Hindlimb muscle (tissue), 1 donor: ENCODE measurements around the gene RASGRF2. TPM values are rescaled to one million over a fixed set of nuclear protein-coding genes. Genes with fewer than 3 reads are reported as not detected.

Source experiments
- DNase-seq: peaks from one replicate; pipeline ENCODE4 v3.0.0-alpha.2; 2013
- polyA plus RNA-seq: library from polyadenylated mRNA; unstranded; fragments of 120-200 nt; gene quantifications from one replicate; pipeline ENCODE4 v1.2.1, GENCODE V29; 2013; ENCODE audit not compliant: insufficient read length

RASGRF2 gene
- polyA plus RNA-seq, 1 donor: 1.1 TPM

DNA sequence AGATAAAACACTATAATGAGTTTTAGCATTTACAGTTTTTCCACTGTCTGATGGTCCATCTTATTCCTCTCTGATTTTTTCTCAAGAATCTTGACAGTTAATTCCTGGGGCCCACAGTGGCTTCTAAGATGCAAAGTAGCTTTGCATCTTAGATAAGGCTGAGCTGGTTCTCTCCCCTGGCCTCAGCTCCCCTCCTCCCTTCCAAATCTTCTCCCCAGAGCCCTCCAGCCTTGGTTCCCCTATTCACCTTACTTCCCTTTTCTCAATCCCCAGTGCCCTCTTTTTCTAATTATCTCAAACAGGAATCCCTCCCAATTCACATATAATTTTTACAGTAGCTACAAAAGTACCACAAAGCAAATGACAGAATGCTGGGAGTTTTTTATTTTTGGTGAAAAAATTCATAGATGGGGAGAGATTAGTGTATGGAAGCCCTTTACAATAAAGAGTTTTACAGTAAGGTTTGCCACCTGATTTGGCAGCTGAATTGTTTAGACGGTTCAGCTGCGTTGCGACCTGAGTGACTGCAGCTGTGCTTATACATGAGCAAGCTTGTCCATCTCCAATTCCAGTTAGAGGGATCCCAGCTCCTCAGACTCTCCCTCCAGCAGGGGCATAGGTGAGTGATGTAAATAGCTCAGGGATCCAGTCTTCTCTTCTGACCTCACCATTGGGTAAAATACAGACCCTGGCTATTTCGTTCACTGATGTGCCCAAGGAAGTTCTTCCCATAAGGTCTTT lies 221.6 kb downstream of the RASGRF2 start:
- DNase-seq: no peak

DNA sequence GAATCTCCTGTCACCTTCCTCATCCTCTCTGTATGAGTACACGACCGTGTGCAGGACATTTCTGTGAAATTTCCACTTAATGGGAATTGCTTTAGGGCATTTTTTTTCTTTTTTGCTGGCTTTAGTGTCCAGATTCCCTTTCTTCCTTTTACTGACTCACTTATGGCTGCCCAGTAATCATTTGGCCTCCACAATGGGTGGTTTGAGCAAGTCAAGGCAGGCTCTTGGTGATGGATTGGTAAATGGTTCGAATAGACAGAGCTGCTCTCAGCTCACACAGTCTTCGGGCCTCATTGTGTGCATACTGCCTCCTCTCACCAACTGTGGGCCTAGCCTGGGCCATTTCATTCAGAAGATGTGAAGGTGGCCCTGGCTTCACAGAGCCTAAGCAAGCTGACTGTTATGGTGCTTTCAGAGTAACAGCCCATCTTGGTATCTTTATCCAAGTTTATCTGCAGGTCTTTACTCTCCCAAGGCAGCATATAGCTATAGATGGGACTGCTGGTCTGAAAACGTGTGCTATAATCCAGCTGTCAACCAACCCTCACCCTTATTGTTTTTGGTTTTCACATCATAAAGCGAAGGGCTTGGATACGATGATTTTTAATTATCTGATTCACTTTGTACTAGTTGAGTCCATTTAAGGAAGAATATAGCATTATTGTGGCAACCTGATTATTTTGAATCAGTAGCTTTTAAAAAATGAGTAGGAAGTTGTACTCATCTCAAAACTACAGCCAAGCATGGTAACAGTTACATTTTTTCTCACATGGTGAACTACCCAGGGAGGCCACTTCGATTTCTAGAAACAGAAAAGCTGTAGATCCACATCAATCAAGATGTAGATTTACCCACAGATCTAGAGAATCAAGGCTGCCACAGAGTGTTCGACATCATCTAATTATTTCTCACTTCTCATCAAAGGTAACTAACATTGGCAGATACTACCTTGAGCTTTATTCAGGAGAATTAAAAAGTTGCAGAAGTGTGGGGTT lies 222.5 kb downstream of the RASGRF2 start:
- DNase-seq: no peak

DNA sequence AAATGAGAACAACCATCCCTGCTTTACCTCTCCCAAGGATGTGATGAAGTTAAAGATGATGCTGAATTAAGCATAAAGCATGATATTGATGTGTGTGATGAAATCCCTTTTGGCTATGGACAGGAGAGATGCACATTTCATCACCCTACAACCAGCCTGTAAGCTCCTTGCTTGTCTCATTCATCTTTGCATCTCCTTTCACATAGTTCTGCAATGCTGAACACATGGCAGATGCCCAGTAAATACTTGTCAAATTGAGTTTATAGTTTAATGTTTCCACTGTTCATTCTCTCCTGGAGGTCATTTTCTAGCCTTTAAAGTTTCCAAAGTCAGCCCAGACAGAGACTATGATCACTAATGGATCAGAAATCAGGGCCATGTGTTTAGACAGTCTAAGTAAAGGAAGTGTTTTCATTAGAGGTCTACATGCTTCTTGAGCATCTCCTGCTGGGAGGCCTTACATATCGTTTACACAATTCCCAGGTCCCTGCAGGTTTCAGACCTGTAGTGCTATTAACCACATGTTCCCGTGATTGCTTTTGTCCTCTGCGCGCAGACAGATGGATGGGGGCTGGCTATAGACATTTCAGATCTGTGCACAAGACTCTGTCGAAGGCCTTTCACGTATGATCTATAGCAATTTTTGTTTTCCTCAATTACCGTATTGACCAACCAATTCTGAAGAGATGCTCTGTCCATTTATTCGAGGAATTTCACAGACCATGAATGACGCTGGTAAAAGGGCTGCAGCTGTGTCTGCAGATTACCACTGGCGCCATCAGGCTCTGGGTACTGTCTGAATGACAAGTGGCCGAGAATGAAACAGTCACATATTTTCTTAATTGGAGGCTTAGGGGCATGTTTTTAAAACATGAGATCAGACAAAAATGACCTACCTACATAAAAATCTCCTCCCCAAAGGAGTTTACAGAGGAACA lies 223.9 kb downstream of the RASGRF2 start:
- DNase-seq: no peak

DNA sequence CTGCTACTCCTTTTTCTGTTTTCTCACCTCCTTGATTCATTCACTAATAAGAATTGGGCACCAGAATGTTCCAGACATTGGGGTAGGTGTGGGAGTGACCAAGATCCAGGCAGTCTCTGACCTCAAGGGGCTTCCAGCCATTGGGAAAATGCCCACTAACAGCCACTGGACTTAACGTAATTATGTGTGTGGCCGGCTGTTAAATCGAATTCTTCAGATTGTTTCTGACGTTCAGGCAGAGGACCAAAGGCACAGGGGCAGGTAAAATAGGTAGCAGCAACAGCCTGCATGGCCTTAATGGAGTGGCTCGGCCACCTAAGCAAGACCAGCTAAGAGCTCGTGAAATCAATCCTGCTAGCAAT lies 224.6 kb downstream of the RASGRF2 start:
- DNase-seq: no peak

DNA sequence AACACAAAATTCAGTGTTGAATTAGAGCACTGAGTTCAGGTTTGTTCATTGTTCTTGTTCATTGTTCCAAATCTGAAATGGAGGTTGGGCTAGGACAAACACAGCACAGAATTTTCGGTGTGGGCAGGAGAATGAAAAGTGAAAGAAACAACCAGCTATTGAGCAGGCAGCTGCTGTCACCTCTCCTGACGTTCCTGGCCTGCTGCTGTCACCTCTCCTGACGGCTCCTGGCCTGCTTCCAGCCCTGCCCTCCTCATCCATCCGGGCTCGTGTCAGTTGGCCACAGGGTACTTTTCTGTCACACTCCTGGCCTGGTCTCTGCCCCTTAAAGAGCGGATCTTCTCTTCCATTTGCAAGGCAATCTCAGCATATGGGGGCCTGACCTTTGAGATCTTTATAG lies 227.7 kb downstream of the RASGRF2 start:
- DNase-seq: no peak

DNA sequence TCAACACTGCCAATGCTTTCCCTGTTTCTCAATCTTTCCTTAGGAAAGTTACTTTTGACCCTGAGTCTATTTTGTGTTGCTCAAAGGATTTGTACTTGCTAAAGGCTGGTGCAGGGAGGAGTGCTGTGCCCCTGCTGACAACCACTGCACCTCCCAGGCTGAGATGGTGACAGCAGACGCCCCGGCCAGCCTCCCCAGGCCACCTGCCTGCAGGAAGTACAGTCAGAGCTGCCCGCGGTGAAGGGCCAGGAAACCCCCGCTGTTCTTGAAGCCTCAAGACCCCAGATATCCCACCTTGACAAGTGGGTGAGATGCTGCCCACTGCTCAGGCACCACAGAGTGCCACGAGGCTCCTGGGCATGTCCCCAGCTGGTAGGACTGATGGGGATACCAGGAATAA lies 228.8 kb downstream of the RASGRF2 start:
- no peak for DNase-seq

DNA sequence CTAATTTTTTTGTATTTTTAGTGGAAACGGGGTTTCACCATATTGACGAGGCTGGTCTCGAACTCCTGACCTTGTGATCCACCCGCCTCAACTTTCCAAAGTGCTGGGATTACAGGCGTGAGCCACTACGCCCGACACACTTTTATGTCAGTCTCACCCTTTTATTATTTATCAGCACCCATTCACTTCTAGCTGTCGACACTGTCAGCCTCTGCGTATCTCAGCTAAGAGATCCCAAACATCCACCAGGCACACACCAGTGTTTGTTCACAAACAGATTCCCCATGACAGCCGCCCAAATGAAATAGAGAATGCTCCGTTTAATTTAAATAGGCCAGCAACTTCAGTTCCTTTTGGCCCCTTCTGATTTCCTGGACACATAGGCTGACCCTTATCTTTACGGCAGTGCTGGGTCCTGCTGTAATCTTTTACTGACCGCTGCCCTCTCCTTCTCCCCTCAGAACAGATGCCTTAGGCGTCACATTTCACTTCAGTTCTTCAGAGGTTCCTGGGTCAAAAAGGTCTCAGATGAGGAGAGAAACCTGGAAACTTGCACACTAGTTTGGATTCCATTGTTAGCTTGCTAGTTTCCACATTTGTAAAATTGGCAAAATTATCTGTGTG lies 229.8 kb downstream of the RASGRF2 start:
- no peak for DNase-seq

DNA sequence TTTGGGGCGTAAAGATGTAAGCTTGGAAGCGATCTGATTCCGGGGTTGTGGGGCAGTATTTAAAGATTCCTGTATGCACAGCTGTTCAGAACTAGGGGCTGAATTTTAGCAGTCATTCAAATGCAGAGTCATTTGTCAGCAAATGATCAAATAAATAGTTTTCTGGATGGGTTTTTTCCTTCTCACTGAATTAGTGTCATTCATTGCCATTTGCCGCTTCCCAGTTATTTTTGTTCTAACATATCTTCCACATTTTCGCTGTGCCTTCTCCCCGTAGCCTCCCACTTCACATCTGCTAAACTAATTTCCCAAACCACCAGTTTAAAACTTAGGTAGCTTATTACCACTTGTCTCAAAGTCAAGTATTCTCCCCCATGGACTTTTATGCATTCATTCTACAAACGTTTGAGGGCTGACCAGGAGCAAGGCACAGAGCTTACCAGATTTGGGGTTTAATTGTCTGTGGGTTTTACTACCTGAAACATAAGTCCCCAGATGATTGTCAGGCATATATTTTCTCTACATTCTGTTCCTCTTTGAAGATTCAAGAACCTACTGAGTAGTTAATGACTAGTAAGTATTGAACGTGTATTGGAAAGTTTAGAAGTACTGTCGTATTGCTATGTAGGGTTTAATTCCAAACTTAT lies 231.7 kb downstream of the RASGRF2 start:
- no peak for DNase-seq

DNA sequence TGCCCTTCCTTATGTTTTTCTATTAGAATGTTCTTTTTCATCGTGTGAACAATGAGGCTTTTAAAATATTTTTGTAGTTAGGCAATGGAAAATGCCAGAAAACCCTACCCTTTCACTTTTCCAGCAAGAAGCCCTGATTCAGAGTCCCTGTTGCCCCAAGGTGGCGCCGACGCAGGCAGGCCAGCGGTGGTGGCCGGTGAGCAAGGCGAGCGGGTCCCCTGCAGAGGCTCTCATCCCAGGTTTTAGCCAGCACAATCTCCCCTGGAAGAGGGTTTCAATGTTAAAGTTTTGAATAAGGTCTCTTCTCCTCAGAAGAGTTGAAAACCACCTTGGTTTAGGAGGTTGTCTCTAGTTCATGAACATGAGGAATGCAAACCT lies 232.2 kb downstream of the RASGRF2 start:
- DNase-seq: no peak

DNA sequence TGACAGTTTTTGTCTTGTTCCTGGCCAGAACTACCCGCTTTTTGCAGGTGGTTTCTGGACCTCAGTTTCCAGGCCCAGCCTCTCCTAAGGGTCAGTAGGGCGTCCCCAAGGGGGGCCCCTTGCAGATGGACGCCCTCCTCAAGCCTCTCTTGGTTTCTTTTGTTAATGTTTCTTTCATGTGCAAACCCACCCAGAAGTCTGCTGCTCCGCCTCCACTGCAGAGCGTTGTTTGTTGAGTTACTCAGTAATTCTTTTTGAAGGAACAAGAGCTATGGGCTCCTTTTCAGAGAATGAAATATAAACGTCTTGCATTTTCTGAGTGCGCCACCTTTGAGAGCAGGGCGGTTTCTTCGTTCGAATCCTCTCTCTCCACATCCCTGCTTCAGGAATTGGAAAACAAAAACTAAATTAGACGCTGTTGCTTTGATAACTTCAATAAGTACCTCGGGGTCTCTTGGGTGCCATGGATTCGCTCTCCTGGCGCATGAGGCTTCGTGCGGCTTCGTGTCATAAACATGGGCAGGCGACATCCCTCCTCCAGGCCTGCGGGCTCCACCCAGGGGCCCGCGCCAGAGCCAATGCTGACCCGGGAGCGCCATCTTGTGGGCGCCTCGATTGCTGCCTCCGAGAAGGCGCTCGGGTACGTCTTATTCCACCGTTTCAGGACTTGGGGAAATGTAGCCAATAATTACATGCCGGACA lies 234.6 kb downstream of the RASGRF2 start:
- DNase-seq: peak; percentile 79

DNA sequence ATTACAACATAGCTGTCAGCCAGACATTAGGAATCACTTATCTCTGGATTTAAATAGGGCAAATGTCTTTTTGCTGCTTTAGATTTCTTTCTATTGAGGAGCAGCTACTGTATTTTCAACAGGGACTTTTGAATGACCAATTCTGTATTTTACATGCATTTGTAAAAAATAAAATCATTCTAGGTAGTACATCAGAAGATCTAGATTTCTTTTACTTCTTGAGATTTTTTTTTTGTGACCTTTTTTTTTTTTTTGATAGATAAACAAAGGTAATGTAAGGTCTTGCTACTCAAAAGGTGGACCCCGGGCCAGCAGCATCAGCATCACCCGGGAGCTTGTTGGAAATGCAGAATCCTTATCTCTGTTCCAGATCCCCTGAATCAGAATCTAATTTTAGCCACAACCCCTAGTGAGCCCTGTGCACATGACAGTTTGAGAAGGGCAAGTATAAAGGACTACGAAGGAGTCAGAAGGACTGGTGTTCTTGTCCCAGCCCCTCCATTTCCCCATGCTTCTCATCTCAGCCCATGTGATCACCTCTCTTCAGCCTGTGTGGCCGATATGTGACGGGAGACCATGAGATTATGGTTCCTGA lies 235.3 kb downstream of the RASGRF2 start:
- DNase-seq: no peak

DNA sequence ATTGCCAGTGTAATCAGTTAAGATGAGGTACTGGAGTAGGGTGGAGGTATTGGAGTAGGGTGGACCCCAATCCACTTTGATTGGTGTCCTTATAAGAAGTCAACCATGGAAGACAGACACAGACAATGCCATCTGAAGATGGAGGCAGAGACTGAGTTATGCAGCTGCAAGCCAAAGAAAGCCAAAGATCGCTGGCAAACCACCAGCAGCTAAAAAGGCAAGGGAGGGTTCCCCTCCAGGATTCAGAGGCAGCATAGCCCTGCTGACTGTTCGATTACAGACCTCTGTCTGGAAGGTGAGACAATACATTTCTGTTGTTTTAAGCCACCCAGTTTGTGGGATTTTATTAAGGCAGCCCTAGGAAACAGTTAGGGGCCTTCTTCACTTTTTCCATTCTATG lies 242.5 kb downstream of the RASGRF2 start:
- DNase-seq: no peak

DNA sequence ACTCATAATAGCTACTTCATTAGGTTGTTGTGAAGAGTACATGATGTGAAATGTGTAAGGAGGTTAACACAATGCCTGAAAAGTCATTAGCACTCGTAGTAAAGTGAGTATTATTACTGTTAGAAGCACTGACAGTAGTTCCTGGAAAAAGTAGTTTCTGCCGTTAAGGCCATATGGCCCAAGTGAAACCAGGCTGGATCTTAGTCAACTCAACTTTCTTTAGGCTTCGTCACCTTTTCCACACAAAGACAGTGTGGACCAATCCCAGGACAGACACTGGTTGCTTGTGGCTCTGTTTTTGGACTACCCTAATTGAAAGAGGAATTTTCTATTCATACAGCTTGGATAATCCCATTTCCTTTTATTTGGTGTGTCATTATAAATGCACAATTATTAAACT lies 243.6 kb downstream of the RASGRF2 start:
- no peak for DNase-seq

DNA sequence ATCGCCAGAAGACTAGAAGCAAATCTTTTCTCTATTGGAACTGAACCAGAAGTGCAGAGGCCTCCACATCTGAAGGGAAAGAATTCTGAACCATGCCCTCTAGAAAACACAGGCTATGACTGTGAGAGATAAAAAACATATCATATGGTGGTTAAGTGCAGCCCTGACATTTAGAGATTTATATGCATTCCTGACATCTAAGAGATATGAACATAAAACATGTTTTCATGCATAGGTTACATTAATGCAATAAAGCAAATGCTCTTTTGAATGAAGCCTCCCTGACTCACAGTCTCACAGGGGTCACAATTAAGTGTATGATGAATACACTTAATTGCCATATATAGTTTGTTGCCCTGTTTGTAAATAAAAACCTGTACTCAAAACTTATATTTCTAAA lies 244.0 kb downstream of the RASGRF2 start:
- DNase-seq: no peak

DNA sequence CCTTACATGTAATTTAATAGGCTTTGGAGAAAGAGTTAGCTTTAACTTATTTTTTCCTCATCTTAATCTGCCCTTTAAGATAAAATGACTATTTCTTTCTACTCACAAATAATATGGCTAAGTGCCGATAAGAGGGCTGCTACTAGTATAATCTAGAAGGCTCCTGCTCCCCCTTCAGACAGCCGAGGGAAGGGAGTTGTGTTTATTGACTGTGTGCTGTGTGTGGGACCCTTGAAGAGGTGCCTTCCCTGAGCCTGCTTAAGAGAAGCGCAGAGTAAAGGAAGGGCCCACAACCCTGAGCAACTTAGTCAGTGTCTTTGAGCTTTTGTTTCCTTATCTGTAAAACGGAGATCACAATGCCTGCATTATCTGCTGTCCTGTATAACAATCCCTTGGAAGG lies 244.9 kb downstream of the RASGRF2 start:
- no peak for DNase-seq

DNA sequence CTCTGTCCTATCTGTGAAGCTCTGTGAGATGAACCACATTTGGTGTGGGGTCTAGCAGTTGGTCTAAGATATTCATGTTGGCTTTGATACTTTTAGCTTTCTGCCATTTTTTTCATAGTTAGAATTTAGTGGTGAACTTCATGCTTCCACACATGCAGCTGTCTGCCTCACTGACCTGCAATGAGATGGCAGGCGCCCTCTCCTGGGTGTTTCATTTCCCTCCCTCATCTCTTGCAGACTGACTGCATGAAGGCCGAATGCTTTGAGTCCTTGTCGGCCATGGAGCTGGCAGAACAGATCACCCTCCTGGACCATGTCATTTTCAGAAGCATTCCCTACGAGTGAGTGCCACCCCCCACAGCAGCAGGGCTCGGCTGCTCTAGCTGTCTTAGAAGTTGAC lies 246.8 kb downstream of the RASGRF2 start:
- no peak for DNase-seq

DNA sequence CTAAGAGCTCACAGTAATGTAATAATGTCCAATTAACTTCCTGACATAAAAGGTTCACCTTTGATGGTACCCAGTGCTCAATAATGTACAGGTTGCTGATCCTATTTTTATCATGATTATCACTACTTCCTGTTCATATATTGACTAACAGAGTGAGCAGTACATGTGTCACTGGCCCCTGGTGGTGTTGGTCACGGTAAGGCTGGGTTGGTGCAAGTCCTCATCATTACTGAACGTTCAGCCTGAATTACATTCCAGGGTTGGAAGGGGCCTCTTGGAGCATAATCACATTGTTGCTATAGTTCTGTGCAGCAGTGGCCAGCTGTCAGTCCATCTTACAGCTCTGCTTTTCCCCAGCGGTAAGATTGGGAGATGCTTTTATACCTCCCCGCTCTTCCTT lies 248.7 kb downstream of the RASGRF2 start:
- no peak for DNase-seq

DNA sequence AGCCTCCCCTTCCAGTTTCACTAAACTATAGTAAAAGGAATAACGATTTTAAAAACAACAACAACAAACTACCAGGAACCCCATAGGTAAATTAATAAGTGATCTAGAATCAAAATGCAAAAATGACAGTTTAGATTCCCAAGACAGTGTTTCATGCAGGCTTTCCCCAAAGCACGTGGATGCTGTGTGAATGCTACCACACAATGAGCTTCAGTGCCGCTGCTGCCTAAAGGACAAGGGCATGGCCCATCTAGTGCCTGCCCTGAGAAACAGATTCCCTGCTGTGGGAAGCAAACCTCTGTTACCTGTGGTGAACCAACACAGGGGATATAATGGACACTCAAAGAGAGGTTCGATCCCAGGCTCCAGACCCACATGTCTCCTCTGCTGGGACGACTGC lies 249.2 kb downstream of the RASGRF2 start:
- no peak for DNase-seq

DNA sequence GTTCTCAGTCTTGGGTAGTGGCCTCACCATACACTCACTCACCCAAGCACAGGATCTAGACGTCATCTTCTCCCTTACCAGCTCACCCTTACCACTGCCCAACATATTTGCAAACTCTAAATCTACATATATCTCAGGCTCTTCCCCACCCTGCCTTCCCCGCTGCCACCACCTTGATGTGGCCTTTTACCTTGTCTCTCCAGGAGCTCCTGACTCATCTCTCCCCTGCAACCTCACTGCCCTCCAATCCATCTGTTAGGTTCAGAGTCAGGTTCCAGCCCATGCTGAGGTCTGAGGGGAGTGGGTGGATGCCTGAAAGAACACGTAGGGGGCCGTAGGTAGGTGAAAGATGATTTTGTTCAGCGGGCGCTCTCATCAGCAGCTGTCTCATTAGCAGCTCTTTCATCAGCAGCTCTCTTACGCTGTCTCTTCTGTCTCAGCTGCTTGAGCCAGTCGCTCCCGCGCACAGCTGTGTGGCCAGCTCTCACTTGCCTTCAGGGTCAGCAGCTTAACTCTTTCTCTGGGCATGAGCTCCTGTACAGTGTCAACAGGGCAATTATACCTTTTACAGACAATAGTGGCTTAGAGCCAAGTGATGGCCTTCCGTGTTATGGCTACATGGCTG lies 249.8 kb downstream of the RASGRF2 start:
- DNase-seq: no peak

DNA sequence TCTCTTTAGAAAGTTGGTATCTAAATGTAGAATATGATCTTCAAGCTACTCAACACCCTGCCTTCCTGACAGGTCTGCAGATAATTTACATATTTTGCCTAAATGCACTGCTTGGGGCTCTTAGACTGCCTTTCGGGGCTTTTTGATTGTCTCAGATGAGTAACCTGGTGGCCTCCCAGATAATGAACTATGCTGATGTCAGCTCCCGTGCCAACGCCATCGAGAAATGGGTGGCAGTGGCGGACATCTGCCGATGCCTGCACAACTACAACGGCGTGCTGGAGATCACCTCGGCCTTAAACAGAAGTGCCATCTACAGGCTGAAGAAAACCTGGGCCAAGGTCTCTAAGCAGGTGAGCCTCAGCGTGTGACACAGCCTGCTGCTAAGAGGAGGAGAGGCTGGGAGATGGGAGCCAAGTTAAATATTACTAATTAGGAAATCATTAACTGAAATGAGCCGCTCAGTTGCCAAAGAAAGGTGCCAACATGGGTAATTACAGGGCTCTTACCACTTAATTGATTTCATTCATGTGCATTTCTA lies 252.1 kb downstream of the RASGRF2 start:
- no peak for DNase-seq
